ENCODE measurements around the gene TCEAL1. TPM values are rescaled to one million over a fixed set of nuclear protein-coding genes. Genes with fewer than 3 reads are reported as not detected.

Gene TCEAL1
- total RNA-seq, 1 experiment from 2014 or later: not detected

DNA sequence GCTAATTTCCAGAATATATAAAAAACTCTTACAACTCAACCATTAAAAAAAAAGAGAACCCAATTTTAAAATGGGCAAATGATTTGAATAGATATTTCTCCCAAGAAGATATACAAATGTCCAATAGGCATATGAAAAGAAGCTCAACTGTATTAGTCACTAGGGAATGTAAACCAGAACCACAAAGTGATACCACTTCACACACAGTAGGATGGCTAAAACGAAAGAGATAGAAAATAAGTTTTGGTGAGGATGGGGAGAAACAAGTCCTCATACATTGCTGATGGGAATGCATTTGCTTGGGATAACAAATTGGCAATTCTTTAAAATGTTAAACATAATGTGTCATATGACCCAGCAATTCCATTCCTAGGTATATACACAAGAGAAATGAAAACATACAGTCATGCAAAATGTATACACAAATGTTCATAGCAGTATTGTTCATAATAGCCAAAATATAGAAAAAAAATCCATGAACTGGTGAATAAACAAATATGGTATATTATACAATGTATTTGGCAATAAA is 15.3 kb upstream of the TCEAL1 start:
- ChIA-PET RAD21 (ENCODE audit: low non-redundant PET in 1 of 2, low total read pairs in 2 of 2, uncharacterized antibody in 2 of 2, unreplicated experiment in 2 of 2) (no interaction called here), POLR2A (interaction anchor here (0.6 kb wide), 1 partner anchor 74 kb away, joined by 3 read pairs; no protein-coding TSS in a partner anchor), CTCF (no interaction called here)
- Histone ChIP-seq H4K20me1 (ENCODE audit: insufficient read depth) (no peaks in the 10 kb centered on the region), H3K4me2 (ENCODE audit: low read length) (no peak overlapping the region), H3K9me2 (ENCODE audit: insufficient read depth) (no peaks in the 10 kb centered on the region), H3K36me3 (ENCODE audit: control insufficient read depth in 1 of 2, insufficient read depth in 2 of 2, low read length in 2 of 2) (no peaks in the 10 kb centered on the region), H3K27ac (ENCODE audit: low read depth, low read length) (no peak overlapping the region), H3K4me1 (ENCODE audit: control insufficient read depth in 1 of 2, insufficient read depth in 2 of 2, low read length in 2 of 2) (peaks cover 0 to 10% of the 10 kb centered on the region in 2 experiments; a peak in 2 of 4 replicates), H3K9ac (ENCODE audit: low read length) (no peak overlapping the region), H3K79me2 (ENCODE audit: insufficient read depth, low read length) (no peaks in the 10 kb centered on the region), H2AFZ (ENCODE audit: low read depth, low read length, poor library complexity, severe bottlenecking) (no peak overlapping the region), H3K27me3 (ENCODE audit: insufficient read depth, low read length) (no peaks in the 10 kb centered on the region), H3K4me3 (replicated peaks in 1 of 2; ENCODE audit: low read depth in 1 of 2, low read length in 2 of 2) (no peak overlapping the region), H3K9me3 (ENCODE audit: control insufficient read depth in 1 of 2, insufficient read depth in 1 of 2, low read depth in 1 of 2, low read length in 2 of 2) (no peaks in the 10 kb centered on the region)
- TF ChIP-seq FOSL1 (IDR thresholded peaks at IDR 0.05; ENCODE audit: low read depth) (no peak), EZH2 (IDR thresholded peaks at IDR 0.05) (no peak), POLR2AphosphoS5 (IDR thresholded peaks at IDR 0.05; ENCODE audit: low read depth, low read length) (no peak), YY1 (IDR thresholded peaks at IDR 0.05; ENCODE audit: extremely low read depth, insufficient replicate concordance, low read depth, low read length) (no peak), ZBTB33 (IDR thresholded peaks at IDR 0.05; ENCODE audit: extremely low read depth, insufficient replicate concordance, low read length) (no peak), ZFX (IDR thresholded peaks at IDR 0.05) (no peak), SRF (IDR thresholded peaks at IDR 0.05; ENCODE audit: low read depth) (no peak), CTCF (IDR thresholded peaks at IDR 0.05 in 2 of 3, conservative IDR thresholded peaks at IDR 0.05 in 1 of 3; ENCODE audit: borderline replicate concordance in 1 of 3, insufficient read depth in 1 of 3, low read depth in 2 of 3, low read length in 2 of 3) (no peak), EGR1 (IDR thresholded peaks at IDR 0.05; ENCODE audit: low read depth) (no peak), CEBPB (IDR thresholded peaks at IDR 0.05; ENCODE audit: low read depth) (no peak), TCF7L2 (IDR thresholded peaks at IDR 0.05; ENCODE audit: borderline replicate concordance, extremely low read depth, insufficient read depth, insufficient read length) (no peak)
- TF ChIP-seq, protein P1, sequence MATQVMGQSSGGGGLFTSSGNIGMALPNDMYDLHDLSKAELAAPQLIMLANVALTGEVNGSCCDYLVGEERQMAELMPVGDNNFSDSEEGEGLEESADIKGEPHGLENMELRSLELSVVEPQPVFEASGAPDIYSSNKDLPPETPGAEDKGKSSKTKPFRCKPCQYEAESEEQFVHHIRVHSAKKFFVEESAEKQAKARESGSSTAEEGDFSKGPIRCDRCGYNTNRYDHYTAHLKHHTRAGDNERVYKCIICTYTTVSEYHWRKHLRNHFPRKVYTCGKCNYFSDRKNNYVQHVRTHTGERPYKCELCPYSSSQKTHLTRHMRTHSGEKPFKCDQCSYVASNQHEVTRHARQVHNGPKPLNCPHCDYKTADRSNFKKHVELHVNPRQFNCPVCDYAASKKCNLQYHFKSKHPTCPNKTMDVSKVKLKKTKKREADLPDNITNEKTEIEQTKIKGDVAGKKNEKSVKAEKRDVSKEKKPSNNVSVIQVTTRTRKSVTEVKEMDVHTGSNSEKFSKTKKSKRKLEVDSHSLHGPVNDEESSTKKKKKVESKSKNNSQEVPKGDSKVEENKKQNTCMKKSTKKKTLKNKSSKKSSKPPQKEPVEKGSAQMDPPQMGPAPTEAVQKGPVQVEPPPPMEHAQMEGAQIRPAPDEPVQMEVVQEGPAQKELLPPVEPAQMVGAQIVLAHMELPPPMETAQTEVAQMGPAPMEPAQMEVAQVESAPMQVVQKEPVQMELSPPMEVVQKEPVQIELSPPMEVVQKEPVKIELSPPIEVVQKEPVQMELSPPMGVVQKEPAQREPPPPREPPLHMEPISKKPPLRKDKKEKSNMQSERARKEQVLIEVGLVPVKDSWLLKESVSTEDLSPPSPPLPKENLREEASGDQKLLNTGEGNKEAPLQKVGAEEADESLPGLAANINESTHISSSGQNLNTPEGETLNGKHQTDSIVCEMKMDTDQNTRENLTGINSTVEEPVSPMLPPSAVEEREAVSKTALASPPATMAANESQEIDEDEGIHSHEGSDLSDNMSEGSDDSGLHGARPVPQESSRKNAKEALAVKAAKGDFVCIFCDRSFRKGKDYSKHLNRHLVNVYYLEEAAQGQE (IDR thresholded peaks at IDR 0.05; ENCODE audit: low read depth): no peak
- TF ChIP-seq, protein P2, sequence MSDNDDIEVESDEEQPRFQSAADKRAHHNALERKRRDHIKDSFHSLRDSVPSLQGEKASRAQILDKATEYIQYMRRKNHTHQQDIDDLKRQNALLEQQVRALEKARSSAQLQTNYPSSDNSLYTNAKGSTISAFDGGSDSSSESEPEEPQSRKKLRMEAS (IDR thresholded peaks at IDR 0.05): no peak
- DNase-seq (ENCODE audit: low read depth, low spot score) (no peak), ATAC-seq (no peak)
- no TSS peak for BruUV-seq (replicated peaks)
- intact Hi-C loops (cut with micrococcal nuclease): no loop called here
